BJ (cell line): ENCODE measurements around the gene SLC7A7. TPM values are rescaled to one million over a fixed set of nuclear protein-coding genes. Genes with fewer than 3 reads are reported as not detected.
"Not testable (repeated sequence)": the region's sequence is repeated elsewhere in the genome, so short reads cannot be mapped to it uniquely, and the experiment has no call there.

Experiments
- CTCF ChIA-PET: fragments of 350-600 bp; formaldehyde crosslinking; extraction: SDS; loops from one replicate; lab custom pipeline; 2021; ENCODE audit warnings: antibody characterized with exemption, inconsistent platforms; lab: Yijun Ruan, JAX
- POLR2A ChIA-PET: fragments of 300-600 bp; sonication (Branson Sonifier 250); formaldehyde crosslinking; extraction: SDS; loops from one replicate; lab custom pipeline; 2021; ENCODE audit warnings: antibody characterized with exemption; lab: Charles Lee
- DNase-seq: peaks from one replicate; pipeline ENCODE4 v3.0.0-alpha.2; 2011; ENCODE audit warnings: low read depth
- H3K27me3 ChIP-seq: 2 replicates; pipeline ENCODE4 v1.6.0; 2011; ENCODE audit warnings: low read length; ENCODE audit not compliant: control insufficient read depth, insufficient read depth
- H3K36me3 ChIP-seq: 2 replicates; pipeline ENCODE4 v1.5.1; 2011; ENCODE audit warnings: low read length; ENCODE audit not compliant: control insufficient read depth, insufficient read depth
- H3K4me3 ChIP-seq: 2 replicates; pipeline ENCODE4 v1.5.1; 2011; ENCODE audit warnings: low read depth, mild to moderate bottlenecking, control low read depth, low read length
- polyA plus RNA-seq: library from polyadenylated mRNA; depleted of rRNA; stranded (reverse); fragments of >200 nt; gene quantifications from 2 replicates; pipeline ENCODE4 v1.2.3, GENCODE V29; 2011
- TF ChIP-seq, protein P1 (sequence below): IDR thresholded peaks from 2 replicates; pipeline ENCODE4 v1.5.1; 2011; ENCODE audit warnings: low read depth, mild to moderate bottlenecking, control low read depth, inconsistent platforms, low read length, moderate library complexity; ENCODE audit not compliant: insufficient read depth

The SLC7A7 gene
- polyA plus RNA-seq, 1 experiment, result 7.5 TPM

DNA sequence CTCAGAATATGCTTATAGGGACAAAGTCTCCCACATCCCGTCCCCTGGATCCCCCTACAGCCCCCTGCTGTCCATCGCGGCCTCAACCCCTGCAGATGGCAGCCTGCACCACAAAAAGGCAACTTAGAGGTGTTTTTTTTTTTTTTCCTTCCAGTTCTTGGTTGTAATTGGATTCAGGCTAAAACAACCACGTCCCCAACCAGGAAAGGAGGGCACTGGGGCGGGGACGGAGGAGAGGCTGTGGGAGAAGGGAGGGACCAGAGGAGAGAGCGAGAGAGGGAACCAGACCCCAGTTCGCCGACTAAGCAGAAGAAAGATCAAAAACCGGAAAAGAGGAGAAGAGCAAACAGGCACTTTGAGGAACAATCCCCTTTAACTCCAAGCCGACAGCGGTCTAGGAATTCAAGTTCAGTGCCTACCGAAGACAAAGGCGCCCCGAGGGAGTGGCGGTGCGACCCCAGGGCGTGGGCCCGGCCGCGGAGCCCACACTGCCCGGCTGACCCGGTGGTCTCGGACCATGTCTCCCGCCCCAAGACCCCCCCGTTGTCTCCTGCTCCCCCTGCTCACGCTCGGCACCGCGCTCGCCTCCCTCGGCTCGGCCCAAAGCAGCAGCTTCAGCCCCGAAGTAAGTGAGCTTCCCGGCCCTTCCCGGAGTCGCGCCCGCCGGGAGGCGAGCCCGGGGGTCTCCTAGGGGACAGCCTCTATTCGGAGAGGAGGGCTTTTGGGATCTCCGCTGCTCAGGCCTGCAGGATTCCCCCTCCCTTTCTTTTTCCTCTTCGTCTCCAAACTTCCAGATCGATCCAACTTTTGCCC lies 21.3 kb upstream of the SLC7A7 start, which contains the start of gene MMP14:
Gene MMP14, plus strand, starts transcription at position 285 of the 813 bp plus-strand sequence. Its CDS starts 233 bp downstream, at position 518.
- CTCF ChIA-PET, result interaction anchor here (0.6 to 9.9 kb wide), 14 partner anchors 14 to 315 kb away, joined by 3 to 246 read pairs (median 3); partner anchors contain the start of genes AJUBA and RBM23
- H3K27me3 ChIP-seq, result no peaks in the 10 kb centered on the region
- peaks cover 10% of the 10 kb centered on the region for H3K36me3 ChIP-seq
- peak; percentile 81 for DNase-seq
- peak within 1 kb of the TSS; percentile 83 for H3K4me3 ChIP-seq
- POLR2A ChIA-PET, result interaction anchor here (1.0 to 1.6 kb wide), 3 partner anchors 11 to 16 kb away, joined by 3 to 8 read pairs (median 7); no protein-coding TSS in a partner anchor
- TF ChIP-seq, protein P1, sequence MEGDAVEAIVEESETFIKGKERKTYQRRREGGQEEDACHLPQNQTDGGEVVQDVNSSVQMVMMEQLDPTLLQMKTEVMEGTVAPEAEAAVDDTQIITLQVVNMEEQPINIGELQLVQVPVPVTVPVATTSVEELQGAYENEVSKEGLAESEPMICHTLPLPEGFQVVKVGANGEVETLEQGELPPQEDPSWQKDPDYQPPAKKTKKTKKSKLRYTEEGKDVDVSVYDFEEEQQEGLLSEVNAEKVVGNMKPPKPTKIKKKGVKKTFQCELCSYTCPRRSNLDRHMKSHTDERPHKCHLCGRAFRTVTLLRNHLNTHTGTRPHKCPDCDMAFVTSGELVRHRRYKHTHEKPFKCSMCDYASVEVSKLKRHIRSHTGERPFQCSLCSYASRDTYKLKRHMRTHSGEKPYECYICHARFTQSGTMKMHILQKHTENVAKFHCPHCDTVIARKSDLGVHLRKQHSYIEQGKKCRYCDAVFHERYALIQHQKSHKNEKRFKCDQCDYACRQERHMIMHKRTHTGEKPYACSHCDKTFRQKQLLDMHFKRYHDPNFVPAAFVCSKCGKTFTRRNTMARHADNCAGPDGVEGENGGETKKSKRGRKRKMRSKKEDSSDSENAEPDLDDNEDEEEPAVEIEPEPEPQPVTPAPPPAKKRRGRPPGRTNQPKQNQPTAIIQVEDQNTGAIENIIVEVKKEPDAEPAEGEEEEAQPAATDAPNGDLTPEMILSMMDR, result peak; percentile 69

- CTCF ChIA-PET, result interaction anchor here (0.7 to 9.9 kb wide), 11 partner anchors 14 to 279 kb away, joined by 3 to 246 read pairs (median 3); partner anchors contain the start of gene AJUBA
These were observed 20.3 kb upstream of the SLC7A7 start for GRCh38 chr14:22835505-22835904.

GRCh38 chr14:22830443-22831010 lies 15.3 kb upstream of the SLC7A7 start:
- TF ChIP-seq, protein P1, result no peak
- no peaks in the 10 kb centered on the region; the same call in 1 of the 2 replicates for H3K36me3 ChIP-seq
- no peak for DNase-seq
- H3K27me3 ChIP-seq, result no peaks in the 10 kb centered on the region
- ChIA-PET CTCF (interaction anchor here (1.0 to 4.2 kb wide), 3 partner anchors 18 to 64 kb away, joined by 3 to 33 read pairs (median 6); partner anchors contain the start of gene OXA1L), POLR2A (interaction anchor here (0.8 kb wide), 1 partner anchor 21 kb away, joined by 3 read pairs; no protein-coding TSS in a partner anchor)
- H3K4me3 ChIP-seq, result peak overlapping the region; percentile 72

More at GRCh38 chr14:22835505-22835904, 20.3 kb upstream of the SLC7A7 start:
- POLR2A ChIA-PET, result no interaction called here
- DNase-seq, result no peak
- Histone ChIP-seq H3K4me3 (no peak overlapping the region), H3K36me3 (peaks cover 3% of the 10 kb centered on the region), H3K27me3 (no peaks in the 10 kb centered on the region)
- TF ChIP-seq, protein P1, result no peak

DNA sequence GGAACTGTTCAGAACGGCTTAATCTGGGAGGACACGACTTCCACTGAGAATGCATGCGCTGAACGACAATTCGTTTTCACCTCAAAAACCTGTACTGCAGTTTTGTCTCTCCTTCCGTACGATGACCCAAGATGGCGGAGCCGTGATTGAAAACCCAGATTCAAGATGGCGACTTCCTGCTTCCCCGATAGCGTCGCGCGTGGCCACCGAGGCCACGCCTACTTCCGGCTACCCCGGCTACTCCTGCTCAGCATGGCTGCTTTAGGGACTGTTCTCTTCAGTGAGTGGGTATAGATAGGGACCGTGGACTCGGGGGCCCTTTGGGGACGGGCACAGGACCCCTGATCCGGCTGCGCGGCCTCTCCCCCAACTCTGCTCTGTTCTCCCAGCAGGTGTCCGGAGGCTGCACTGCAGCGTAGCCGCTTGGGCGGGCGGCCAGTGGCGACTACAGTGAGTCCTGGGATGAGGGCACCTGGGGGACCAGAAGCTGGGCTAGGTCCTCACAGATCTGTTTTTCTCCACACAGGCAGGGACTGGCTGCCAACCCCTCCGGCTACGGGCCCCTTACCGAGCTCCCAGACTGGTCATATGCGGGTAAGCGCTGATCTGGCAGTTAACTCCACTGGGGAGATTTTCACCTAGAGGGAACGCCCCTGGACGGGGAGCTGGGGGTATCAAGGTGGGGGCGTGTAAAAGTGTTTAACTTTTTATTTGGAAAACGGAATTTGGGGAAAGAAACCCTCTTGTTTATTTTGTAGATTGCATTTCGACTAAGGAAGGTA lies 14.6 kb upstream of the SLC7A7 start, which contains the start of gene MRPL52:
Gene MRPL52, plus strand, starts transcription at position 227 of the 782 bp plus-strand sequence. Its CDS starts 26 bp downstream, at position 253.
- H3K27me3 ChIP-seq, result no peaks in the 10 kb centered on the region
- H3K4me3 ChIP-seq, result peak within 1 kb of the TSS; percentile 72
- ChIA-PET CTCF (interaction anchor here (1.0 to 4.2 kb wide), 3 partner anchors 19 to 63 kb away, joined by 3 to 33 read pairs (median 6); partner anchors contain the start of gene OXA1L), POLR2A (interaction anchor here (0.8 kb wide), 1 partner anchor 21 kb away, joined by 3 read pairs; no protein-coding TSS in a partner anchor)
- TF ChIP-seq, protein P1, result no peak
- peak; percentile 46 for DNase-seq
- no peaks in the 10 kb centered on the region; the same call in 1 of the 2 replicates for H3K36me3 ChIP-seq

- H3K4me3 ChIP-seq, result peak overlapping the region; percentile 72; the same call in 1 of the 2 replicates
- CTCF ChIA-PET, result interaction anchor here (0.6 to 4.2 kb wide), 3 partner anchors 24 to 265 kb away, joined by 3 to 33 read pairs (median 4); no protein-coding TSS in a partner anchor
- H3K27me3 ChIP-seq, POLR2A ChIA-PET, H3K36me3 ChIP-seq, DNase-seq: not testable (repeated sequence)
These were observed 13.9 kb upstream of the SLC7A7 start for GRCh38 chr14:22829076-22829660.
